GM13977 (cell line): Measurements from ENCODE around the gene NLRP5.

ENCODE experiments used
- DNase-seq: peaks from one replicate; pipeline ENCODE4 v3.0.0; 2012; ENCODE audit warnings: low spot score
- in situ Hi-C: fragments of 300-500 bp; cut with MboI; formaldehyde crosslinking; loops from one replicate; pipeline ENCODE4 v1.12.0; 2022; ENCODE audit warnings: low sequenced_read_pairs, low pct_unique_long_range_greater_than_20kb, mixed read lengths, inconsistent platforms; ENCODE audit not compliant: unreplicated experiment
- TF ChIP-seq, protein P1 (sequence below): IDR thresholded peaks from 2 replicates; pipeline ENCODE4 v1.5.1; 2012; ENCODE audit warnings: mild to moderate bottlenecking, control low read depth; ENCODE audit not compliant: insufficient read depth; ENCODE audit errors: extremely low read depth, missing control alignments

The NLRP5 gene

DNA sequence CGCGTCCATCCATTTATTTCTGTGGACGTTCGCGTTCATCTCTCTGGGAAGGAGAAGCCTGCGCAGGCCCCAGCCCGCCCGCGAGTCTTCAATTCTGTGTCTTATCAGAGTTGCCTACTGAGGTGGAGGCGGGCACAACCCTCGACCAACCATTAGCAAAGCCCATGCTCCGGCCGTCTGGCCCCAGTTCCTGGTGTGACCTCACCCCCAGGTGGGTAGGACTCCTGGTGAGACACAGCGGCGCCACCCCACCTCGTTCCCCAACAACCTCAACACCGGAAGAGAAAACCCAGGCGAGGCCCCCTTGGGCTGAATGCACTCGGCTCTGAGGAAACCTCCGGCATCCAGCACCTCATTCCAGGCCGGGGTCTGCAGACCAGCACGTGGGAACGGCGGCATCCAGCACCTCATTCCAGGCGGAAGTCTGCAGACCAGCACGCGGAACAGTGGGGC is 119.8 kb downstream of the NLRP5 start:
- TF ChIP-seq, protein P1, sequence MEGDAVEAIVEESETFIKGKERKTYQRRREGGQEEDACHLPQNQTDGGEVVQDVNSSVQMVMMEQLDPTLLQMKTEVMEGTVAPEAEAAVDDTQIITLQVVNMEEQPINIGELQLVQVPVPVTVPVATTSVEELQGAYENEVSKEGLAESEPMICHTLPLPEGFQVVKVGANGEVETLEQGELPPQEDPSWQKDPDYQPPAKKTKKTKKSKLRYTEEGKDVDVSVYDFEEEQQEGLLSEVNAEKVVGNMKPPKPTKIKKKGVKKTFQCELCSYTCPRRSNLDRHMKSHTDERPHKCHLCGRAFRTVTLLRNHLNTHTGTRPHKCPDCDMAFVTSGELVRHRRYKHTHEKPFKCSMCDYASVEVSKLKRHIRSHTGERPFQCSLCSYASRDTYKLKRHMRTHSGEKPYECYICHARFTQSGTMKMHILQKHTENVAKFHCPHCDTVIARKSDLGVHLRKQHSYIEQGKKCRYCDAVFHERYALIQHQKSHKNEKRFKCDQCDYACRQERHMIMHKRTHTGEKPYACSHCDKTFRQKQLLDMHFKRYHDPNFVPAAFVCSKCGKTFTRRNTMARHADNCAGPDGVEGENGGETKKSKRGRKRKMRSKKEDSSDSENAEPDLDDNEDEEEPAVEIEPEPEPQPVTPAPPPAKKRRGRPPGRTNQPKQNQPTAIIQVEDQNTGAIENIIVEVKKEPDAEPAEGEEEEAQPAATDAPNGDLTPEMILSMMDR: no peak
- no peak for DNase-seq
- in situ Hi-C loops: no loop called here

GRCh38 chr19:56106993-56107392 is 120.4 kb downstream of the NLRP5 start:
- in situ Hi-C loops: no loop called here
- TF ChIP-seq, protein P1: no peak
- no peak for DNase-seq

DNA sequence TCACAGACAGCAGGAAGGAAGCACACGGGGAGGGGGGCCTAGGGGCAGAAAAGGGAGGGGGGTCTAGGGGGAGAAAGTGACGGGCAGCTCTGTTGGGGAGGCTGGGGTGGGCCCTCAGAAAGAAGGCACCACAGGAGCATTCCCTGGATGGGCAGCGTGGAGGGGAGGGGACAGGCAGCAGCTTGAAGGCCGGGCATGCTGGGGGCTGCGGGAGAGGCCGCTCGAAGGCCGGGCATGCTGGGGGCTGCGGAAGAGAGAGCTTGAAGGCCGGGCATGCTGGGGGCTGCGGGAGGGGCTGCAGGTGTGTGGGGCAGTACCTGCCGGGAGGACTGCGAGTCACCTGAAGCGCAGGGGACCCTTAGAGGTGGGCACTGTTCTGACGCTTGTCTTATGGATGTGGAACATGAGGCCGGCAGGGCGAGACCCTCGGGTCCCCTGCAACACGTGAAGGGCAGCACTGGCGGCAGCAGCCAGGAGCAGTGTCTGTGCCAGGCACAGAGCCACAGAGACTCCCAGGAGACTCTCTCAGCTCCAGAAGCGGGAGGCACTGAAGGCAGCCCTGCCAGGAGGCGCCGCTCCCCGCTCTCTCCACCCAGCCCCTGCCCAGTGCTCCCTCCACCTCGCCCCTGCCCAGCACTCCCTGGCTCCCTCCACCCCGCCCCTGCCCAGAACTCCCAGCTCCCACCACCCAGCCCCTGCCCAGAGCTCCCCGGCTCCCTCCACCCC is 121.2 kb downstream of the NLRP5 start:
- no peak for DNase-seq
- in situ Hi-C loops: no loop called here

GRCh38 chr19:56108447-56109195 is 122.0 kb downstream of the NLRP5 start:
- no peak for DNase-seq
- in situ Hi-C loops: no loop called here
- TF ChIP-seq, protein P1: no peak

More for the DNA sequence above, 121.2 kb downstream of the NLRP5 start:
- TF ChIP-seq, protein P1: no peak

- in situ Hi-C loops: no loop called here
- no peak for DNase-seq
Observed at GRCh38 chr19:56109226-56109625, 122.7 kb downstream of the NLRP5 start.

More at GRCh38 chr19:56109226-56109625, 122.7 kb downstream of the NLRP5 start:
- TF ChIP-seq, protein P1: no peak
